HG03095 (cell line): ENCODE data around the gene PTBP1.
"Not testable (repeated sequence)": the region's sequence is repeated elsewhere in the genome, so short reads cannot be mapped to it uniquely, and the experiment has no call there.

Source experiments
- ATAC-seq: cut with Tn5 transposase; IDR thresholded peaks from one replicate; pipeline ENCODE4 v1.9.1; 2021; ENCODE audit warnings: moderate library complexity; ENCODE audit not compliant: unreplicated experiment

PTBP1 gene

DNA sequence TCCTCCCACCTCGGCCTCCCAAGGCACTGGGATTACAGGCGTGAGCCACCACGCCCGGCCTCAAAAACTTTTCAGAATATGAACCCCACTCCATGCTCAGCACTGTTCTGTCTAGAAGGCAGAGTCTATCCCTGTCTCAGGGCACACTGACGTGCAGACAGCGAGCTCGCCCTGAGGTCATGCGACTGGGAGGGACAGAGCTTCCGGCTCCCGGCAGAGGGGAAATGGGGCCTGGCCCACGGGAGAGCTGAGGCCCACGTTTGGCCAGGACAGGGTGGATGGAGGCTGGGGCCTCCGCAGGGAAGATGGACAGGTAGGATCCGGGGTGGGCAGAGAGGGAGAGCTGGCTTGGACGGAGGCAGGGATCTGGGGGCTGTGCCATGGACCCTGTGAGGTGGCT is 27.6 kb downstream of the PTBP1 start:
- no peak for ATAC-seq

DNA sequence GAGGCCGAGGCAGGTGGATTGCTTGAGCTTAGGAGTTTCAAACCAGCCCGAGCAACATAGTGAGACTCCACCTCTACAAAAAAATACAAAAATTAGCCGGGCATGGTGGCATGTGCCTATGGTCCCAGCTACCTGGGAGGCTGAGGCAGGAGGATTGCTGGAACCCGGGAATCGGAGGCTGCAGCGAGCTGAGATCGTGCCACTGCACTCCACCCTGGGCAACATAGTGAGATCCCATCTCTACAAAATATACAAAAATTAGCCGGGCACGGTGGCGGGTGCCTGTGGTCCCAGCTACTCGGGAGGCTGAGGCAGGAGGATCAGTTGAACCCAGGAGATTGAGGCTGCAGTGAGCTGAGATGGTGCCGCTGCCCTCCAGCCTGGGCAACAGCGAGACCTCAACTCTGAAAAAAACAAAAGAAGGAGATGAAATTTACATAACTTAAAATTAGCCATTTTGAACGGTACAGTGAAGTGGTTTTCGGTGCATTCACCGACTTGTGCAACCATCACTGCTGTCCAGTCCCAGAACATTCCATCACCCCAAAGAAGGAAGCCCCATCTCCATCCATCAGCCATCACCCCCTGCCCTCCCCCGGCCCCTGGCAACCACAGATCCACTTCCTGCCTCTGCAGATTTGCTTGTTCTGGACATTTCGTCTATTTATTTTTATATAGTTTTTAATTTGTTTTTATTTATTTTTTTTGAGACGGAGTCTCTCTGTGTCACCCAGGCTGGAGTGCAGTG is 28.8 kb downstream of the PTBP1 start:
- no peak for ATAC-seq

DNA sequence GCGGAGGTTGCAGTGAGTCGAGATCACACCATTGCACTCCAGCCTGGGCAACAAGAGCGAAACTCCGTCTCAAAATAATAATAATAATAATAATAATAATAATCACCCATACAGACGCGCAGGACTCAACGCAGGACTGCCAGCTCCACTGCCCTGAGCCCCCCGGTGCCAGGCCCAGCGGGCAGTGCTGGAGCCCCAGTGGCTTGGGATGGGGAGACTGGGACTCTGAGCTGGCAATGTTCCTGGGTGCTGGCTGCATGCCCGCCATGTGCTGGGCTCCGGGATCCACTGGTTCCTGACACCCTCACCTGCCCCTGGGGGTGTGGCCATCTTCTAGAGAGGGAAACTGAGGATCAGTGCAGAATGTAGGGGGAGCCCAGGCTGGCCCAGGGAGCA is 30.1 kb downstream of the PTBP1 start:
- ATAC-seq = no peak

GRCh38 chr19:827710-828321 is 30.6 kb downstream of the PTBP1 start, which contains the start of gene AZU1:
TSS of gene AZU1 (plus strand) at chr19:827837. CDS start at chr19:827847, 10 bp downstream.
- ATAC-seq = no peak

- no peak for ATAC-seq
Measured at GRCh38 chr19:829129-829758, 32.0 kb downstream of the PTBP1 start.

- ATAC-seq = no peak
Measured at GRCh38 chr19:831407-832369, 34.4 kb downstream of the PTBP1 start.

- no peak for ATAC-seq
Measured at GRCh38 chr19:834216-834615, 37.0 kb downstream of the PTBP1 start.

- no peak for ATAC-seq
Measured at GRCh38 chr19:835210-835810, 38.1 kb downstream of the PTBP1 start.

- no peak for ATAC-seq
Measured at GRCh38 chr19:840519-841206, 43.4 kb downstream of the PTBP1 start, which contains the start of gene PRTN3. TSS of gene PRTN3 (plus strand) at chr19:840999. CDS start at chr19:841009, 10 bp downstream.

DNA sequence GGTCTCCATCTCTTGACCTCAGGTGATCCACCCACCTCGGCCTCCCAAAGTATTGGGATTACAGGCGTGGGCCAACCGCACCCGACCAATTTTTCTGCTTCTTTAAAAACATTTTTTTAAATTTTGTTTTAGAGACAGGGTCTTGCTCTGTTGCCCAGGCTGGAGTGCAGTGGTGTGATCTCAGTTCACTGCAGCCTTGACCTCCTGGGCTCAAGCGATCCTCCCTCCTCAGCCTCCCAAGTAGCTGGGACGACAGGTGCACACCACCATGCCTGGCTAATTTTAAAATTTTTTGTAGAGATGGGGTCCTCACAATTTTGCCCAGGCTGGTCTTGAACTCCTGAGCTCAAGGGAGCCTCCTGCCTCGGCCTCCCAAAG is 45.5 kb downstream of the PTBP1 start:
- not testable (repeated sequence) for ATAC-seq

- no peak for ATAC-seq
Measured at GRCh38 chr19:843180-843835, 46.1 kb downstream of the PTBP1 start.

GRCh38 chr19:843836-844545 is 46.7 kb downstream of the PTBP1 start:
- ATAC-seq = no peak

- ATAC-seq = no peak
Measured at GRCh38 chr19:844546-844971, 47.3 kb downstream of the PTBP1 start.

DNA sequence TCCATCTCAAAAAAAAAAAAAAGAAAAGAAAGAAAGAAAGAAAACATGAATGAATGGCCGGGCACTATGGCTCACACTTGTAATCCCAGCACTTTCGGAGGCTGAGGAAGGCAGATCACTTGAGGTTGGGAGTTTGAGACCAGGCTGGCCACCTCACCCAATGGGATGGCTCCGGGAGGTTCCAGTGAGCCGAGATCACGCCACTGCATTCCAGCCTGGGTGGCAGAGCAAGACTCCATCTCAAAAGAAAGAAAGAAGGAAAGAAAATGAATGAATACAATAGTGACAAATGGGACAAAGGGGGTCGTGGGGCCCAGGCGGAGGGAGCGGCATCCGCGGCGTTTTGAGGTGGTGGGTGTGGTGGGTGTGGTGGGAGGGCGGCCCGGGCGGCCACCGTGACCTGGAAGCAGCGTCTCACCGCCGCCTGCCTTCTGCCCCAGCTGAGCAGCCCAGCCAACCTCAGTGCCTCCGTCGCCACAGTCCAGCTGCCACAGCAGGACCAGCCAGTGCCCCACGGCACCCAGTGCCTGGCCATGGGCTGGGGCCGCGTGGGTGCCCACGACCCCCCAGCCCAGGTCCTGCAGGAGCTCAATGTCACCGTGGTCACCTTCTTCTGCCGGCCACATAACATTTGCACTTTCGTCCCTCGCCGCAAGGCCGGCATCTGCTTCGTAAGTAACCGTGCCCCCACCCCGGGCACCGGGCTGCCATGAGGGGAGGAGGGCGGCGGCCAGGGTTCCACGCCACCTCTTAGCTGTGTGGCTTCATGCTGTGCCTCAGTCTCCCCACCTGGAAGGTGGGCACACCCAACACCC is 48.7 kb downstream of the PTBP1 start:
- no peak for ATAC-seq

GRCh38 chr19:848386-848921 is 51.2 kb downstream of the PTBP1 start:
- no peak for ATAC-seq

DNA sequence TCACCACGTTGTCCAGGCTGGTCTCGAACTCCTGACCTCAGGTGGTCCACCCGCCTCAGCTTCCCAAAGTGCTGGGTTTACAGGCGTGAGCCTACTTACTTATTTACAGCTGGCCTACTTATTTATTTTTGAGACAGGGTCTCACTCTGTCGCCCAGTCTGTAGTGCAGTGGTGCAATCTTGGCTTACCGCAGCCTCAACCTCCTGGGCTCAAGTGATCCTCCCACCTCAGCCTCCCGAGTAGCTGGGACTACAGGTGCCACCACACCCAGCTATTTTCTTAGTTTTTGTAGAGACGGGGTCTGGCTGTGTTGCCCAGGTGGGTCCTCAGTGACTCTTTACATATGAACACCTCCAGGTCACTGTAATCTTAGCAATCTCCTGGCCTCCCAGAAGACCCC is 51.9 kb downstream of the PTBP1 start:
- not testable (repeated sequence) for ATAC-seq

GRCh38 chr19:850221-850978 is 53.1 kb downstream of the PTBP1 start:
- ATAC-seq = no peak
